ENCODE results near the gene NOTCH1.

NOTCH1 gene

DNA sequence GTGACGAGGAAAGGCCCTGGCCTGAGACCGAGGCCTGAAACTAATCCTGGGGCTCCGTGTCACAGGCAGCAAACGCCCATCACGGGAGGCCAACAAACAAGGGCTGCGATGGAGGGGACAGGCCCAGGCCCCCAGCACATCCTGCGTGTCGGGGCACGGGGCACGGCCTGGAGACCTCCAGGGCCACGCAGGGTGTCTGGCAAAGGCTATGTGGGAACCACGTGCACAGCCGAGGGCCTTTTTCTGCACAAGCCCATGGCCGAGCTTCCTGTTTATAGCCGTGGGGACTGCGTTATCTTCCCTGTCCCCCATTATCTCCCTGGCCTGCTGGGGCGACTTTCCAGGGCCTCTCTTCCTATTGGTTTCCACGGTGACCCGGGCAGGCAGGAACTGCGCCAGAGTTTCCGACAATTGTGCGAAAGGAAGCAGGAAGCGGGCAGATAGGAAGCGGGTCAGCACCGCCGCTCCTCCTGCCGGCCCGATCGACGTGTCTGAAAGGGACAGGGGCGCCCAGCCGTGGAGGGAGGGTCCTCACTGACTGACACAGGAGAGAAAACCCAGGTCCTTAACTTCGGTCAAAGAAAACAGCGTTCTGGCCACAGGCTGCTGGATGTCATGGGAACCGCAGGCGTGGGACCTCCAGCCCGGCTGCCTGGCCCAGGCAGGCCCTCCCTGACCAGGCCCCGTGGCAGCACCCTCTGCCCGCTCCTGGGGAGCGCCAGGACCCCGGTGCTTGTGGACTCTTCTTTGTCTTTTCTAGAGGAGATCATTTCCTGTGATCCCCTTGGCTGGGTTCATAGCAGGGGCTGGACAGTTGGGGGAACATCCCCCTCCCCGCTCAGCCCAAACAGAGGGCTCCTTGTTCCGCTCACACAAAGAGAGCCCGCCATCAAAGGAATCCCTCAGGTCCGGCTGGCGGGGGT, 33.9 kb downstream of the NOTCH1 start:
- no peak for DNase-seq (ENCODE audit: insufficient read length, low spot score)
- FAIRE-seq, result no peak
- no peak for TF ChIP-seq POLR2A (IDR thresholded peaks at IDR 0.05; ENCODE audit: low read depth, low read length)

DNA sequence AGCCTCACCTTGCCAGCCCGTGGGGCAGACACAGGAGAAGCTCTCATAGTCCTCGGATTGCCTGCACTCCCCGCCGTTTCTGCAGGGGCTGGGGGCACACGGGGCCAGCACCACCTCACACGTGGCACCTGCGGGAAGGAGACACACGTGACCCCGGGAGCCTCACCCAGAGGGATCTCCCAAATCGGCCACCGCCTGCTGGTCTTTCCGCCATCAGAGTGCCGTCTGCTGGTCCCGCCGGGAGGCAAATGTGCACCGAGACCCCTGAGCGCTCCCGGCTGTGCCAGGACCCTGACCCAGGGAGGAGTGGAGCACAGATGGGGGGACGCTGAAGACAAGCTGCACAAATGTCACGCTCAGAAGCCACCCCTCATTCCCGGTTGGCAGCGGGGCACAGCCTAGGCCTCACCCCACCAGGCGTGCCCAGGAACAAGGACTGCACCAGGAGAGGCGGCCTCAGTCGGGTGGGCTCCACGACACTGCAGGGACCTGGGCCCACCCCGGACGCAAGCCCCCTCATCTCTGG, 34.6 kb downstream of the NOTCH1 start:
- DNase-seq (ENCODE audit: insufficient read length, low spot score) (no peak), FAIRE-seq (no peak)
- TF ChIP-seq POLR2A (IDR thresholded peaks at IDR 0.05; ENCODE audit: low read depth, low read length), result no peak

DNA sequence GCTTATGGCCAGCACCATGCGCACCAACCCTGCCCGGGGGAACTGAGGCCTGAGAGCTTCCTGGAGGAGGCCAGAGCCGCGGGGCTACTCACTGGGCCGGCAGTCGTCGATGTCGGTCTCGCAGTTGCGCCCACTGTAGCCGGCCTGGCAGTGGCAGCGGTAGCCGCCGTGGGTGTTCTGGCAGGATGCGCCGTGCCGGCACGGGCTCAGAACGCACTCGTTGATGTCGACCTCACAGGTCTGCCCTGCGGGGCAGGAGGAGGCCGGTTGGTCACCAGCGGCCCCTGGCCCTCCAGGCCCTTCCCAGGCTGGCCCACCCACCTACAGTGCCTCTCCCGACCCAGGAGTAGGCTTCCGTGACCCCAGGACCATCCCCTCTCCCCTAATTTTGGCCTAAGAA, 35.3 kb downstream of the NOTCH1 start:
- FAIRE-seq (no peak), DNase-seq (ENCODE audit: insufficient read length, low spot score) (no peak)
- TF ChIP-seq POLR2A (IDR thresholded peaks at IDR 0.05; ENCODE audit: low read depth, low read length), result no peak

DNA sequence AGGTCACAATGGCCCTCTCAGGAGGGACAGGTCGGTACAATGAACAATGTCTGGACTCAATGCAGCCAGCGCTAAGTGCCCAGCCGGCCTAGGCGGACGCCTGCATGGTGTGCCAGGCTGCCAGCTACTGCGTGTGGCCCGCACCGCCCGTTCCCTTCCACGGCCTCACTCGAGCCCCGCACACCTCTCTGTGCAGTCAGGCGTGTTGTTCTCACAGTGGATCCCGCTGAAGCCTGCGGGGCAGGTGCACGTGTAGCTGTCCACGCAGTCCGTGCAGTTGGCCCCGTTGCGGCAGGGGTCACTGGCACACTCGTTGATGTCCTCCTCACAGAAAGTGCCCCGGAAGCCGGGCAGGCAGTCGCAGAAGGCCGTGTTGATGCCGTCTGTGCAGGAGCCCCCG, 36.3 kb downstream of the NOTCH1 start:
- DNase-seq (ENCODE audit: insufficient read length, low spot score) (no peak), FAIRE-seq (no peak)
- TF ChIP-seq POLR2A (IDR thresholded peaks at IDR 0.05; ENCODE audit: low read depth, low read length), result no peak

DNA sequence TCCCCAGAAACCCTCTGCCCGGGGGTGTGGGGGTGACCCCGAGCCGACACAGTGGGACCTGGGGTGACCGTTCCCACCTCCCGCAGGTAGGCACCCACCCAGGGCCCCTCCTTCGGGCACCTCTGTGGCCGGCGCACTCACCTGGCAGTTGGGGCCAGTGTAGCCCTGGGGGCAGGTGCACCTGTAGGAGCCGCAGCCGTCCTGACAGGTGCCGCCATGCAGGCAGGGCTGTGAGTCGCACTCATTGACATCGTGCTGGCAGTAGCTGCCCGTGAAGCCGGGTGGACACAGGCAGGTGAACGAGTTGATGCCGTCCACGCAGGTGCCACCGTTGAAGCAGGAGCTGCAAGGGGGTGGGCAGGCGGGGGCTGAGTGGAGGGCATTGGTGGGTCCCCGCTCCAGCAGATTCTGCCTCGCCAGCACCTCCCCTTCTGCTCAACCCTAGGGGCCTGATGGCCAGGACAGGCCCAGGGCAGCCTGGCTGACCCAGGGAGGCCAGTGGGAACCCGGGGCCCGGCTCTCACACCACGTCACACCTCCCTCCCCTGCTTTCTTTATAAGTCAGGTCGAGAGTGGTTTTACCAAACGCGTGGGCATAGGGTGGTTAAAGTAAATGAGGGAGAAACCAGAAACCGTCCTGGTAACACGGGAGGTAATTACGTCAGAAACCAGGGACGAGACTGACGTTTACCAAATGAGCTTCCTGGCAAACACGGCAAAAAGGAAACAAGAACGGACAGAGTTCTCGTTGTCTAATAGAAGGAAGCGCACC, 36.9 kb downstream of the NOTCH1 start:
- FAIRE-seq (no peak), DNase-seq (ENCODE audit: insufficient read length, low spot score) (no peak)
- TF ChIP-seq POLR2A (IDR thresholded peaks at IDR 0.05; ENCODE audit: low read depth, low read length), result no peak

DNA sequence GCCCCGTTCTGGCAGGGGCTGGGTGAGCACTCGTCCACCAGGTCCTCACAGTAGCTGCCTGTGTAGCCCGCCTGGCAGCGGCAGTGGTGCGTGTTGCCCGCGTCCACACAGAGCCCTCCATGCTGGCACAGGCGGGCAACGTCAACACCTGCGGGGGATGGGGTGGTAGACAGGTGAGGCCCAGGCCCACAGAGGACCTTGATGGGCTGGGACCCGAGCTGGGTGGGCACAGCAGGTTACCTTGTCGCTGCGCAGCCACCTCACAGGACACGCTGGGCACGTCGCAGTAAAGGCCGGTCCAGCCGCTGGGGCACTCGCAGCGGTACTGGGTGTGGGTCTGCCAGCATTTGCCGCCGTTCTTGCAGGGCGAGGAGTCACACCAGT, 37.9 kb downstream of the NOTCH1 start:
- FAIRE-seq, result no peak
- TF ChIP-seq POLR2A (IDR thresholded peaks at IDR 0.05; ENCODE audit: low read depth, low read length), result no peak
- DNase-seq (ENCODE audit: insufficient read length, low spot score), result no peak

DNA sequence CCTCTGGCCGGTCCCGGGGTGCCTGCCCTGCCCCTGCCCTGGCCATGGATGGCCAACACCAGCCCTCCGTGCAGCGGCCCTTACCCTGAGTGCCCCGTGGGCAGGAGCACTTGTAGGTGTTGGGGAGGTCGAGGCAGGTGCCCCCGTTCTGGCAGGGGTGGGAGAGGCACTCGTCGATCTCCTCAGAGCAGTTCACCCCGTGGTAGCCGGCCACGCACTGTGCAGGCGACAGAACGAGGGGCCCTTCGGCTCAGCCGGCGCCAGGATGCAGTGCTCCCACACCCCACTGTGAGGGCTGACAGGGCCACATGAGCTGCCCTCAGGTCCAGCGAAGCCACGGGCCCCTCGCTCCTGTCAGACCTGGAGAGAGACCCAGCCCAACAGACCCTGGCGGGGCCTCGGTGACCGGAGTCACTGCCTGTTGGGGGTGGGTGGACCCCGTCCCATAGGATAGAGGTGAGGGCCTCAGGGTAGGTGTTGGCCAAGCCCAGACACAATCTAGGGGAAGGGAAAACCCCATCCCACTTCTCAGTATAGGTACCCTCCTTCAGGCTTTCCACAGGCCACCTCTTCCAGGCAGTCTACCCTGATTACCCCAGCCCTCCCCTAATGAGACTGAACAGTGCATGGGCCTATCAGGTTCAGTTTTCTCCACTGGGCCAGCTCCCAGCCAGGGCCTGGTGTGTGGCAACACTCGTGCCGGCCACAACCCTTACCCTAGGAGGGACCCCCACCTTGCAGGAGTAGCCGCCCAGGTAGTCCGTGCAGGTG, 38.4 kb downstream of the NOTCH1 start:
- DNase-seq (ENCODE audit: insufficient read length, low spot score) (no peak), FAIRE-seq (no peak)
- no peak for TF ChIP-seq POLR2A (IDR thresholded peaks at IDR 0.05; ENCODE audit: low read depth, low read length)

DNA sequence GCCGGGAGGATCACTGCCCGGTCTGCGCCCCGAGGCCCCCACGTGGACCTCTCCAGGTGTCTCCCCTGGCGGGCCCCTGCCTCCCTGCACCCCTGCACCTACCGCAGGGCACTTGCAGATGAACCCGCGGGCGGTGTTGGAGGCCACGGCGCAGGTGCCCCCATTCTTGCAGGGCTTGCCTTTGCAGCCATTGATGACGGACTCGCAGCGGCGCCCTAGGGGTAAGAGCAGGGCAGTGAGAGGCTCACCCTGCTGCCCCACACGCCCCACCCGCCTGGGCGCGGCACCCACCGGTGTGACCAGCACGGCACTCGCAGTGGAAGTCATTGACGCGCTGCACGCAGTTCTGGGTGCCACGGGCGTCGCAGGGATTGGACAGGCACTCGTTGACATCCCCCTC, 39.4 kb downstream of the NOTCH1 start:
- TF ChIP-seq POLR2A (IDR thresholded peaks at IDR 0.05; ENCODE audit: low read depth, low read length), result no peak
- FAIRE-seq (no peak), DNase-seq (ENCODE audit: insufficient read length, low spot score) (no peak)

DNA sequence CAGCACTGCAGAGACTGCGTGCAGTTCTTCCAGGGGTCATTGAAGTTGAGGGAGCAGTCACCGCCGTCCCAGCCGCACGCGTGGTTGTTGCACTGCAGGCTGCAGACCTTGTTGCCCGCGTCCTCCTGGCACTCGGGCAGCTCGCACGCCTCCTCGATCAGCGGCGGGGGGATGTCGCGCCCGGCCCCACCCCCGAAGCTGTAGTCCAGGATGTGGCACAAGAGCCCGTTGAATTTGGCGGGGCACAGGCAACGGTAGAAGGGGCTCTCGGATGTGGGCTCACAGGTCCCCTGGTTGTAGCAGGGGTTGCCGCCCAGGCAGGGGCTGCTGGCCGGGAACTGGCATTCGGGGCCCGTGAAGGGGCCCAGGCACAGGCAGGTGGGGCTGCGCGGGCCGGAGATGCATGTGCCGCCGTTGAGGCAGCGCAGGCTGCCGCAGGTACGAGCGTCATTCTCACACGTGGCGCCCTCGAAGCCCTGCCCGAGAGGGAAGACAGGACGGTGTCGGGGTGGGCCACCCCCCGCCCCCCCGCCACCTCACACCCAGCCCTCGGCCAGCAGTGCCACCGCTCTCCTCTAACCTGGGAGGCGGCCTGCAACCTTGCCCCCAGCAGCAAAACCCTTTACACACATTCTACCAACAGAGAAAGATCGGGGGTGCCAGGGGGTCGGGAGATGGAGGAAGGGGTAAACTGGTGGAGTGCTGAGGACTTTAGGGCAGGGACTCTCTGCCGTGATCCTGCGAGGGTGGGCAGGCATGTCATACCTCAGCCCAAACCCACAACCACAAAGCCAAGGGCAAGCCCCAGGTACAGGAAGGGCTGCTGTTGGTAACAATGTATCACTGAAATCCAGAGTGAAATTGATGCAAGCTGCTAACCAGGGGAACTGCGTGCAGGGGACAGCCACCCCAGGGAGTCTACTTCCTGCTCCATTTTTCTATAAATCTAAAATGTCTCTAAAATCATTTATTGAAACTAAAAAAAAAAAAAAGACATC, 40.1 kb downstream of the NOTCH1 start:
- no peak for TF ChIP-seq POLR2A (IDR thresholded peaks at IDR 0.05; ENCODE audit: low read depth, low read length)
- FAIRE-seq, result no peak
- no peak for DNase-seq (ENCODE audit: insufficient read length, low spot score)

DNA sequence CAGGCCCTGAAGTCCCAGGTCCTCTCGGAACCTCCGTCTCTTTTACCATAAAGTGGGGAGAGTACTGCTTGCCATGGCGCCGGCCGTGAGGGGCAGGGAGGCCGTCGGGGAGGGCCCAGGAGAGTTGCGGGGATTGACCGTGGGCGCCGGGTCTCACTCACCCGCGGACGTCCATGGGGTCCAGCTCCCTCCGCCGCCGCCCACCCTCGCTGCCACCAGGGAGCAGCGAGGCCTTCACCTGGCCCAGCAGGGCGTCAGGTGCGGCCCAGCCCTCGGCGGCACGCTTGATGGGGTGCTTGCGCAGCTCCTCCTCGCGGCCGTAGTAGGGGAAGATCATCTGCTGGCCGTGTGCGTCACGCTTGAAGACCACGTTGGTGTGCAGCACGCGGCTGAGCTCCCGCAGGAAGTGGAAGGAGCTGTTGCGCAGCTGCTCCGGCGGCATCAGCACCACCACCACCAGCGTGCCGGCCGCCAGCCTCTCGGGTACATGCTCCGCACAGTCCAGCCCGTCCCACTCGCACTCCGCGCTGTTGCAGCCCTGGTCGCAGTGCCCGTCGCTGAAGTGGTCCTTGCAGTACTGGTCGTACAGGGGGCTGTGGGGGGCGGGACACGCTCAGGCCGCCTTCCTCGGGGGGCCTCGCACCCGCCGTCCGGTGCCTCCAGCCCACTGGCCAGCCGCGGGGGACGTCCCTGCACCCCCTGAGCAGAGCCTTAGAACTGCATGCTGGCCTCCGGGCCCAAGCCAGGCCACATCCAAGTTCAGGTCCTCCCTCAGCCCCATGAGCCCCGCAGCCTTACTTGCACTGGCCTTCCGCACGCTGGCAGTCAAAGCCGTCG, 41.1 kb downstream of the NOTCH1 start:
- TF ChIP-seq POLR2A (IDR thresholded peaks at IDR 0.05; ENCODE audit: low read depth, low read length), result no peak
- DNase-seq (ENCODE audit: insufficient read length, low spot score) (no peak), FAIRE-seq (no peak)

DNA sequence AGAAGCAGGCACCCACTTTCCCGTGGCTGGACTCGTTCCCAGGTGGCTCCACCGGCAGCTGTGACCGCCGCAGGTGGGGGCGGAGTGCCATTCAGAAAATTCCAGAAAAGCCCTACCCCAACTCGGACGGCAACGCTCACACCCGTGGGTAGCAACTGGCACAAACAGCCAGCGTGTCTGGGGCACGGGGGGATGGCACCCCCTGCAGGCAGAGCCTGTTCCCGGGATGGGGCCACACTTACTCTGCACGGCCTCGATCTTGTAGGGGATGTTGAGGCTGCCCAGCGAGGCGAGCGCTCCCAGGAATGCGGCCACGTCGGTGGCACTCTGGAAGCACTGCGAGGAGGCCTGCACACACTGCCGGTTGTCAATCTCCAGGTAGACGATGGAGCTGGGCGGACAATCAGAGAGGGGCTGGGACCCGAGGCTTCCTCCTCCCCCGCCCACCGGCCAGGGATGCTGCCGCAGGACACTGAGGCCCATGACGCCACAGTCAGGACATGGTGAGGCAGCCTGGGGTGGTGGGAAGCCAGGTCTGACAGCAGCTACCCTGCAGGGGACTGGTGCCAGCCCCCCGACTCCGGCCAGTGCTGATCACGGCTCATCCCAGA, 42.8 kb downstream of the NOTCH1 start:
- no peak for FAIRE-seq
- no peak for DNase-seq (ENCODE audit: insufficient read length, low spot score)
- no peak for TF ChIP-seq POLR2A (IDR thresholded peaks at IDR 0.05; ENCODE audit: low read depth, low read length)

DNA sequence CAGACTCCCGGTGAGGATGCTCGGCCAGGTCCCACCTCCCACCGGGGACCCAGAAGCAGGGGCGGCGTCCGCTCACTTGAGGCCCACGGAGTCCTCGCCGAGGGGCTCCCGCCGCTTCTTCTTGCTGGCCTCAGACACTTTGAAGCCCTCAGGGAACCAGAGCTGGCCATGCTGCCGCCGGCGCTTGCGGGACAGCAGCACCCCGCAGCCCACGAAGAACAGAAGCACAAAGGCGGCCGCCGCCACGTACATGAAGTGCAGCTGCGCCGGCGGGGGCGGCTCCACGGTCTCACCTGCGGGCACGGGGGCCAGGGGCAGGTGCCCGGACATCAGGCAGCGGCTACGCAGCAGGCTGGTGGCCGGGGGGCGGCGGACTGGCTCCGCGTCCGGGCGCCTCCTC, 43.7 kb downstream of the NOTCH1 start:
- TF ChIP-seq POLR2A (IDR thresholded peaks at IDR 0.05; ENCODE audit: low read depth, low read length), result no peak
- no peak for DNase-seq (ENCODE audit: insufficient read length, low spot score)
- no peak for FAIRE-seq

Data from H54 (cell line).